PC-3 (cell line): Measurements from ENCODE around the gene CCDC91.

ENCODE experiments used
- EZH2phosphoT487 ChIP-seq: fragments of 300-600 bp; sonication (generic); IDR thresholded peaks from 2 replicates; pipeline ENCODE4 v1.6.1; 2018; ENCODE audit warnings: mild to moderate bottlenecking, antibody characterized with exemption, low read length, borderline replicate concordance
- TF ChIP-seq, protein P1 (sequence below): fragments of 300-600 bp; sonication (generic); conservative IDR thresholded peaks from 2 replicates; pipeline ENCODE4 v1.5.1; 2017; ENCODE audit warnings: antibody characterized with exemption, low read depth, mild to moderate bottlenecking, low read length

DNA sequence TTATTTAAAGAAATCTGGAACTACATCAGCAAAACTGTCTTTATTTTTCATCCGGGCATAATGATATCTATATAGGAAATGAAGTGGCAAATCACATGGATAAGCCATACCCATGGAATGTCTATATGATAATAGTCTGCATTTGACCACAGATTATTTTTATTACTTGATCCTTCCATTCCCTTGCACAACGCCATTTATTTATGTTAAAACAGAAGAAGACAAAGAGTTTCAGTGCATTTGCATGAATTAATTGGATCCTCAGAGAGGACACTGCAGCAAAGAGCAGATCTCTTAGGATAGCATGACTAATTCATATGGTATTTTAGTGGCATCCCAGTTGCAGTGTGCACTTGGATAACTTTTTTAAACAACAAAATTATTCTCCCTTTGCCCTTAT, 345.0 kb downstream of the CCDC91 start:
- TF ChIP-seq, protein P1, sequence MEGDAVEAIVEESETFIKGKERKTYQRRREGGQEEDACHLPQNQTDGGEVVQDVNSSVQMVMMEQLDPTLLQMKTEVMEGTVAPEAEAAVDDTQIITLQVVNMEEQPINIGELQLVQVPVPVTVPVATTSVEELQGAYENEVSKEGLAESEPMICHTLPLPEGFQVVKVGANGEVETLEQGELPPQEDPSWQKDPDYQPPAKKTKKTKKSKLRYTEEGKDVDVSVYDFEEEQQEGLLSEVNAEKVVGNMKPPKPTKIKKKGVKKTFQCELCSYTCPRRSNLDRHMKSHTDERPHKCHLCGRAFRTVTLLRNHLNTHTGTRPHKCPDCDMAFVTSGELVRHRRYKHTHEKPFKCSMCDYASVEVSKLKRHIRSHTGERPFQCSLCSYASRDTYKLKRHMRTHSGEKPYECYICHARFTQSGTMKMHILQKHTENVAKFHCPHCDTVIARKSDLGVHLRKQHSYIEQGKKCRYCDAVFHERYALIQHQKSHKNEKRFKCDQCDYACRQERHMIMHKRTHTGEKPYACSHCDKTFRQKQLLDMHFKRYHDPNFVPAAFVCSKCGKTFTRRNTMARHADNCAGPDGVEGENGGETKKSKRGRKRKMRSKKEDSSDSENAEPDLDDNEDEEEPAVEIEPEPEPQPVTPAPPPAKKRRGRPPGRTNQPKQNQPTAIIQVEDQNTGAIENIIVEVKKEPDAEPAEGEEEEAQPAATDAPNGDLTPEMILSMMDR: no peak
- TF ChIP-seq EZH2phosphoT487: no peak
